Fibroblast of lung (primary cell): ENCODE measurements around the gene LNPEP. TPM values are rescaled to one million over a fixed set of nuclear protein-coding genes. Genes with fewer than 3 reads are reported as not detected.

Experiments used
- DNase-seq, 2 donors: peaks; one replicate each; pipeline versions ENCODE4 v3.0.0 to v3.0.0-alpha.2; 2010; ENCODE audit warnings: low read depth in 2 of 2
- H2AFZ ChIP-seq: 2 replicates; pipeline ENCODE4 v1.5.1; 2012; ENCODE audit warnings: low read length, control low read depth, inconsistent platforms
- H3K27ac ChIP-seq: 2 replicates; pipeline ENCODE4 v1.5.1; 2011; ENCODE audit warnings: low read length, control low read depth; ENCODE audit not compliant: insufficient read depth
- H3K27me3 ChIP-seq: 2 replicates; pipeline ENCODE4 v1.5.1; 2011; ENCODE audit warnings: mild to moderate bottlenecking, low read length; ENCODE audit not compliant: control insufficient read depth, insufficient read depth
- H3K36me3 ChIP-seq: 2 replicates; pipeline ENCODE4 v1.5.1; 2011; ENCODE audit warnings: low read length; ENCODE audit not compliant: control insufficient read depth, insufficient read depth
- H3K4me1 ChIP-seq: 2 replicates; pipeline ENCODE4 v1.5.1; 2011; ENCODE audit warnings: low read length; ENCODE audit not compliant: control insufficient read depth, insufficient read depth; ENCODE audit errors: extremely low read depth
- H3K4me2 ChIP-seq: 2 replicates; pipeline ENCODE4 v1.5.1; 2011; ENCODE audit warnings: low read length, control low read depth; ENCODE audit not compliant: insufficient read depth; ENCODE audit errors: extremely low read depth
- H3K4me3 ChIP-seq, 4 experiments: fragments of 200-600 bp in 1 of 4; sonication (generic) in 1 of 4; replicated peaks in 1 of 4; 2 replicates each; pipeline ENCODE4 v1.5.1; 2011 to 2016; ENCODE audit warnings: low read length in 4 of 4, low read depth in 3 of 4, mild to moderate bottlenecking in 3 of 4, control low read depth in 2 of 4, inconsistent platforms in 1 of 4, mixed read lengths in 1 of 4; ENCODE audit not compliant: insufficient read depth in 1 of 4; ENCODE audit errors: control extremely low read depth in 1 of 4
- H3K79me2 ChIP-seq: 2 replicates; pipeline ENCODE4 v1.5.1; 2012; ENCODE audit warnings: mild to moderate bottlenecking, low read length, inconsistent platforms; ENCODE audit not compliant: control insufficient read depth, insufficient read depth
- H3K9ac ChIP-seq: 2 replicates; pipeline ENCODE4 v1.5.1; 2011; ENCODE audit warnings: mild to moderate bottlenecking, low read length, control low read depth; ENCODE audit not compliant: insufficient read depth
- H3K9me3 ChIP-seq: 2 replicates; pipeline ENCODE4 v1.5.1; 2012; ENCODE audit warnings: low read depth, low read length; ENCODE audit not compliant: control insufficient read depth, insufficient read depth
- H4K20me1 ChIP-seq: 2 replicates; pipeline ENCODE4 v1.5.1; 2011; ENCODE audit warnings: low read length; ENCODE audit not compliant: control insufficient read depth, insufficient read depth; ENCODE audit errors: extremely low read depth
- CTCF ChIP-seq, 2 donors: IDR thresholded peaks in 1 of 2; conservative IDR thresholded peaks in 1 of 2; 1 replicate in 1 of 2; 2 replicates in 1 of 2; pipeline ENCODE4 v1.5.1; 2011 to 2012; ENCODE audit warnings: low read length in 2 of 2, control low read depth in 1 of 2, inconsistent platforms in 1 of 2, low read depth in 1 of 2, mild to moderate bottlenecking in 1 of 2
- EZH2 ChIP-seq: IDR thresholded peaks from 2 replicates; pipeline ENCODE4 v1.5.1; 2012; ENCODE audit warnings: low read length, control low read depth, mild to moderate bottlenecking; ENCODE audit errors: missing control alignments
- polyA plus RNA-seq, 2 donors: library from polyadenylated mRNA; depleted of rRNA in 1 of 2; stranded (reverse) in 1 of 2; unstranded in 1 of 2; fragments of >200 nt; gene quantifications; 2 replicates each; pipeline ENCODE4 v1.2.1, GENCODE V29; 2011 to 2012; ENCODE audit warnings: missing spikeins in 1 of 2
- total RNA-seq: library from RNA; depleted of rRNA; stranded (reverse); fragments of >200 nt; gene quantifications from 2 replicates; pipeline ENCODE4 v1.2.1, GENCODE V29; 2014

Gene LNPEP
- total and polyA plus RNA-seq, 2 donors (not counting 1 experiment from before 2014, with no cell fraction given), result 19.5 to 26.1 TPM

DNA sequence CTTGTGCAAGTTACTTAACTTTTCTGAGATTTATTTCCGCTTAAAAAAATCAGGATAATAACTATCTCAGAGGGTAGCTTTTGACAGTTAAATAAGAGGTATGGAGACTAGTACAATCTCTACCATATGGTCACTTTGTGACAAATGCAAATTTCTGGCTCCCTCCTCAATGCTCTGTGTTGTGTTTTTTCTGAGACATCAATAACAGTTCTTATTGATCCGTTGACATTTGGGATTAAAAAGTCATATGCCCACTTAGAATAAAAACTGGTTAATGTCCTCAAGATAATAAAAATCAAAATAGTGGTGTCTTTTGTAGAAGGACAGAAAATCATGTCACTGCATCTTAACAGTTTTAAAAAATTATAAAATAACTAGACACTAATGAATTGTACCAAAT is 24.7 kb upstream of the LNPEP start:
- TF ChIP-seq CTCF (conservative IDR thresholded peaks at IDR 0.05 in 1 of 2, IDR thresholded peaks at IDR 0.05 in 1 of 2; ENCODE audit: low read depth in 1 of 2, low read length in 2 of 2) (no peak), EZH2 (no peak)
- Histone ChIP-seq H3K4me2 (no peak overlapping the region), H4K20me1 (no peaks in the 10 kb centered on the region), H3K36me3 (no peaks in the 10 kb centered on the region), H3K4me3 (no peak overlapping the region), H2AFZ (no peak overlapping the region), H3K27ac (no peak overlapping the region), H3K79me2 (no peaks in the 10 kb centered on the region), H3K4me1 (no peaks in the 10 kb centered on the region), H3K9me3 (no peaks in the 10 kb centered on the region), H3K9ac (no peak overlapping the region), H3K27me3 (no peaks in the 10 kb centered on the region)
- no peak for DNase-seq

DNA sequence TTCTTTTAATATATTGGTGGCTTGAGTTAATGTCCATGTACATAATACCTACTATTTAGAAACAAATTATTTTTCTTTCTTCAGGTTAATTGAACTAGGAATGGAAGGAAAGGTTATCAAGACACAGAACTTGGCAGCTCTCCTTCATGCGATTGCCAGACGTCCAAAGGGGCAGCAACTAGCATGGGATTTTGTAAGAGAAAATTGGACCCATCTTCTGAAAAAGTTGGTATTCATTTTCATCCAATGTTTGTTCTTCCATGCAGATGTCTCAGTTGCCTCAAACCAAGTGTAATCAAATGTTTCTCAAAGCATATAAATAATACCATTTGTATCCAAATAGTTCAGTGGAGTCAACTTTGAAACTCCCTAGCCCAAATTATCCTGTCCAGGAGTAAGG is 22.6 kb upstream of the LNPEP start:
- TF ChIP-seq CTCF (conservative IDR thresholded peaks at IDR 0.05 in 1 of 2, IDR thresholded peaks at IDR 0.05 in 1 of 2; ENCODE audit: low read depth in 1 of 2, low read length in 2 of 2), result no peak
- TF ChIP-seq EZH2, result no peak
- DNase-seq, result no peak
- Histone ChIP-seq H4K20me1 (no peaks in the 10 kb centered on the region), H3K27ac (no peak overlapping the region), H3K9me3 (no peaks in the 10 kb centered on the region), H3K79me2 (no peaks in the 10 kb centered on the region), H2AFZ (no peak overlapping the region), H3K4me2 (no peak overlapping the region), H3K9ac (no peak overlapping the region), H3K27me3 (no peaks in the 10 kb centered on the region), H3K4me1 (no peaks in the 10 kb centered on the region), H3K36me3 (no peaks in the 10 kb centered on the region), H3K4me3 (no peak overlapping the region)

- Histone ChIP-seq H3K9me3 (no peaks in the 10 kb centered on the region), H3K79me2 (no peaks in the 10 kb centered on the region), H3K9ac (no peak overlapping the region), H3K4me1 (no peaks in the 10 kb centered on the region), H3K27me3 (no peaks in the 10 kb centered on the region), H3K27ac (no peak overlapping the region), H2AFZ (no peak overlapping the region), H3K36me3 (no peaks in the 10 kb centered on the region), H4K20me1 (no peaks in the 10 kb centered on the region), H3K4me3 (no peak overlapping the region), H3K4me2 (no peak overlapping the region)
- no peak for DNase-seq
- TF ChIP-seq CTCF (conservative IDR thresholded peaks at IDR 0.05 in 1 of 2, IDR thresholded peaks at IDR 0.05 in 1 of 2; ENCODE audit: low read depth in 1 of 2, low read length in 2 of 2) (no peak), EZH2 (no peak)
Measured at GRCh38 chr5:96919754-96920197, 16.1 kb upstream of the LNPEP start.
